ENCODE results near the gene FKBP9.
"Not testable (repeated sequence)": the region's sequence is repeated elsewhere in the genome, so short reads cannot be mapped to it uniquely, and the experiment has no call there.

FKBP9 gene, protein sequence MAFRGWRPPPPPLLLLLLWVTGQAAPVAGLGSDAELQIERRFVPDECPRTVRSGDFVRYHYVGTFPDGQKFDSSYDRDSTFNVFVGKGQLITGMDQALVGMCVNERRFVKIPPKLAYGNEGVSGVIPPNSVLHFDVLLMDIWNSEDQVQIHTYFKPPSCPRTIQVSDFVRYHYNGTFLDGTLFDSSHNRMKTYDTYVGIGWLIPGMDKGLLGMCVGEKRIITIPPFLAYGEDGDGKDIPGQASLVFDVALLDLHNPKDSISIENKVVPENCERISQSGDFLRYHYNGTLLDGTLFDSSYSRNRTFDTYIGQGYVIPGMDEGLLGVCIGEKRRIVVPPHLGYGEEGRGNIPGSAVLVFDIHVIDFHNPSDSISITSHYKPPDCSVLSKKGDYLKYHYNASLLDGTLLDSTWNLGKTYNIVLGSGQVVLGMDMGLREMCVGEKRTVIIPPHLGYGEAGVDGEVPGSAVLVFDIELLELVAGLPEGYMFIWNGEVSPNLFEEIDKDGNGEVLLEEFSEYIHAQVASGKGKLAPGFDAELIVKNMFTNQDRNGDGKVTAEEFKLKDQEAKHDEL

DNA sequence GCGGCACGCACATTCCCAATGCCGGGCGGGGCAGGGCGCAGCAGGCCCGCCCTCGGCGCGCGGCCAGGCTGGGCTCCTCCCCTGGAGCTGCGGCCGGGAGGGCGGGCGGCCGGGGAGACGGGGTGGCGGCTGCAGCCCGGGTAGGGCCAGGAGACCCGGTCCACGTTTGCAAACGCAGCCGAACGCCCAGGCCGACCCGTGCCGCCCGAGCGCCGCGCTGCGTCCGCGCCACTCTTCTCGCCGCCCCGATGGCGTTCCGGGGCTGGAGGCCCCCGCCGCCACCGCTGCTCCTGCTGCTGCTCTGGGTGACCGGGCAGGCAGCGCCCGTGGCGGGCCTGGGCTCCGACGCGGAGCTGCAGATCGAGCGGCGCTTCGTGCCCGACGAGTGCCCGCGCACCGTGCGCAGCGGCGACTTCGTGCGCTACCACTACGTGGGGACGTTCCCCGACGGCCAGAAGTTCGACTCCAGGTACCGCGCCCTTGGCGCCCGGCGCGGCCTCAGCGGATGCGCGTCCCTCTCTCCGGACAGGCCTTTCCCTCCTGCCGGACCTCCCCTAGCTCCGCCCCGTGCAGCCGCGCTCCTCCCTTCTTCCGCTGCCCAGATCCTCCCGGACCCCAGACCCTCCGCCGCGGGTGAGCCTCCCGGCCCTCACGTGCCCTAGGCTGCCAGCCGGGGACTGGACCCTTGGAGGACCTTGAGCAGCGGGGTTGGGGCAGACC, at the start of gene FKBP9:
TSS of gene FKBP9 (plus strand) at position 115 of the 720 bp plus-strand sequence. CDS start at position 249, 134 bp downstream.
- DNase-seq (ENCODE audit: low spot score), result peak; percentile 92

- no peak for DNase-seq (ENCODE audit: low spot score)
Observed at GRCh38 chr7:32910195-32910594, 47.0 kb upstream of the FKBP9 start.

DNA sequence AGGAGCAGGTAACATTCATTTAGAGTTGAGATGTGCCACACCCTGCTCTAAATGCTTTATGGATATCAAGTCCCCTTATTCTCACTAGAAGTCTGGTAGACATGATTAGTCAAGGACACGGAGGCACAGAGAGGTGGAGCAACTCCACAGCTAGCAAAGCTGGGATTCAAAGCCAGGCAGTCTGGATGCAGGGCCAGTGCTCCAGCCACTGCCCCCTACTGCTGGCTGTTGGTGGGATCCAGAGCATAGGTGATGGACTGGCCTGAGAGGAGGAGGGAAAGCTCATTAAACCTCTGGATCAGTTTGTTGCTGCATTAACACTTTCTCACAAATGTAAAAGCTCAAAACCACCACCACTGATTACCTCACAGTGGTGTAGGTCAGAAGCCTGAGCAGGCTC, 43.1 kb upstream of the FKBP9 start:
- no peak for DNase-seq (ENCODE audit: low spot score)

GRCh38 chr7:32915041-32915536, 42.2 kb upstream of the FKBP9 start:
- no peak for DNase-seq (ENCODE audit: low spot score)

DNA sequence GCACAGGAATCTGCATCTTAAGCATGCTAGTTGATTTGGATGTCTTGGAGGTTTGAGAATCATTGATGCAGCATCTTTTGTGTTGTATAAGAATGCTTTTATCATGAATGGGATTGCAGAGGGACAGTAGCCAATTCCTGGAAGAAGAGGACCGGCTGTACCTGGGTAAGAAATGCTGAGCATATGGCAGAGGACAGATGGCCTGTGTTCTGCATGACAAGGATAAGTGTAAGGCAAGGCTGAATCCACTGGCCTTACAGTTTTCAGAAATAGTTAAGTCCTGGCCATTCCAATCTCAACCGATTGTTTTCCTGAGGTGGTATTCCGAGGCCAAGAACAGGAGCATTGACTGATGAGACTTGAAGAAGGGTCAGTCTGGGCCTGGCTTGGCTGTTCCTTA, 41.2 kb upstream of the FKBP9 start:
- no peak for DNase-seq (ENCODE audit: low spot score)

DNA sequence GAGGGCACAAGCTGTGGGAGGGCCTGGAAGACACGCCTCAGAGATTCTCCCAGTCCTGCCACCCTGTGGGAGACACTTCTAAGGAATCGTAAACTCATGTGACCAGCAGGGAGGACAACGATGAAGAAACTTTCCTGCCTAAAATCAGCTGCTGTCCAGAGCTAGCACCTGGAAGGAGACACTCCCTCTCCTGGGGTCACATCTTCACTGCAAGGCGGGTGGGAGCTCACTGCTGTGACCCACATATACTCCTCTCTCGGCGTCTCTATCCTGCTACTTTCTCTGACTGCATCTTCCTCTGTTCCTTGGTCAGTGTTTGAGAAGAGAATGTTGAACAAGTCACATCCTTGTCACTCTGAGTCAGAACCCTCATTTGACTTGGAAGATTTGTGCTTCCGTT, 40.2 kb upstream of the FKBP9 start:
- not testable (repeated sequence) for DNase-seq (ENCODE audit: low spot score)

GRCh38 chr7:32921896-32922295, 35.3 kb upstream of the FKBP9 start:
- DNase-seq (ENCODE audit: low spot score), result no peak

DNA sequence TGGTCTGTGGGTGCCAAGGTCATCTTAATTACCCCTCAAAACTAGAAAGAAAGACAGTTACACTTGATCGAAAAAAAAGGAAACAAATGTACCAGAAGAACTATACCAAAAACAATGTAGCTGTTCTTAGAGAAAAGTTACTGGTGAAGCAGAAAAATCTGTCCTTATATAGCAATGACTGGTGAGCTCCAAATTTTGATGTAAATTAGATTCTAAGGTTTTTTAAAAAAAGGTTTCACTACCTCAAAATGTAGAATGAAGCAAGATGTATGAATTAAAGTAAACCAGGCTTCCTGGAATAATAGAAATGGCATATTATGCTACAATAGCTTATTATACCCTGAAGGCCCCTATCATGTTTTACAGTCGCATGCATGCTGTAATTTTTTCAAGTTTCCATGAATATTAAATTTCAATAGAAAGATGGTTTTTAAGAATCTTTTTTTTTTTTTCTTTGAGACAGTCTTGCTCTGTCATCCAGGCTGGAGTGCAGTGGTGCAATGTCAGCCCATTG, 28.4 kb upstream of the FKBP9 start:
- no peak for DNase-seq (ENCODE audit: low spot score)

DNA sequence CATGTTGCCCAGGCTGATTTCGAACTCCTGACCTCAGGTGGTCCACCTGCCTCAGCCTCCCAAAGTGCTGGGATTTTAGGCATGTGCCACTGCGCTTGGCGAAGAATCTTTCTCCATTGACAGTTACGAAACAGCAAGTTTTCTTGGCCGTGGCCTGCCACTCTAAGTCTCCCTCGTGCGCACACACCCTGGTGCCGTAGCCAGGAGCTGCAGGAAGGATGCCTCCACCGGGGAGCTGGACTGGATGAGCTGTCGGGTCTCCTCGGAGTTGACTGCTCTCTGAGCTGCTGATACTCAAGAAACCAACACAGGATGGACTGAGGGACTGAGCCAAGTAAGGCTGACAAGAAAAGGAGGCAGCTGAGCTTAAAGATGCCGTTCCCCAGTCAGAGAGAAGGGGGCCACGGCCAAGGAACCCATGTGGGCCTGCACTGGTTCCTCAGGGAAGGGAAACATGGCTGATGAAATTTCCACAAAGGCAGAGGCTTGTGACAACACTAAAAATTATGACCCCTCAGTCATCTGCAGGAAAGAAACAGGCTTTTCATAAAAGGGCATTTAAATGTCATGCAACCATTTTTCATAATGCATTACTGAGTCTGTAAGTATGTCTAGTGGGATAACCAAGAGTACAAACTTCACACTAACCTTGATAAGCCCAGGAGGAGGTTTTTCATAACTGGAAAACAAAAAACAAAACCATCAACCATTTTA, 27.7 kb upstream of the FKBP9 start:
- DNase-seq (ENCODE audit: low spot score), result no peak

DNA sequence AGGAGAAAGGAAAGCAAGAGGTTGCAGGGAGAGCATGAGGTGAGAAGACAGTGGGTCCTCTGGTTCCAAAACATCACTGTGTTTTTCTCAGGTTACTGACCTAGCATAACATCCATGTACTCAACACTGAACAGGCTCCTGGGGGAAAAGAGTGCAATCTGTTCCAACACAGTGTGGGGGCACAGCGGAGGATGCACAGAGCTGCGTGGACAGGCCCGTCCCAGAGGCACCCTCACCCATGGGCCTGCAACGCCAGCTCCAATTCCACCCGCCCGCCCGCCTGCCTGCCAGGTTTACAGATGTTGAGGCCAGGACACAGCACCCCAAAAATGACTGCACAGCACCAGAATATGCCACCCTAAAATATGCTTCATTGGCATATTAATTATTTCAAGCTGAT, 26.9 kb upstream of the FKBP9 start:
- no peak for DNase-seq (ENCODE audit: low spot score)

DNA sequence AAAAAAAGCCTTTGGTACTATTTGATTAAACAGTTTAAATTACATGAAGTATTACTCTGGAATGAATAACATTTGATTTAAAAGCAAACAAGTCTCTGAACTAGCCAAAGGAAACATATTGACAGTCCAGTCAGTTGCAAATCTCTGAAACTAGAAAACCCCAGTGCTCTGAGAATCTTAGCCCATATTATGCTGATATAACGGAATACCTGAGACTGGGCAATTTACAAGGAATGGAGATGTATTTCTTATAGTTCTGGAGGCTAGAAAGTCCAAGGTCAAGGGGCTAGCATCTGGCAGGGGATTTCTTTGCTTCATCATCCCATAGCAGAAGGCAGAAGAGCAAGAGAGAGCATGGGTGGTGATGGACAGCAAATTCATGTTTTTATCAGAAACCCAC, 21.7 kb upstream of the FKBP9 start:
- DNase-seq (ENCODE audit: low spot score), result no peak

DNA sequence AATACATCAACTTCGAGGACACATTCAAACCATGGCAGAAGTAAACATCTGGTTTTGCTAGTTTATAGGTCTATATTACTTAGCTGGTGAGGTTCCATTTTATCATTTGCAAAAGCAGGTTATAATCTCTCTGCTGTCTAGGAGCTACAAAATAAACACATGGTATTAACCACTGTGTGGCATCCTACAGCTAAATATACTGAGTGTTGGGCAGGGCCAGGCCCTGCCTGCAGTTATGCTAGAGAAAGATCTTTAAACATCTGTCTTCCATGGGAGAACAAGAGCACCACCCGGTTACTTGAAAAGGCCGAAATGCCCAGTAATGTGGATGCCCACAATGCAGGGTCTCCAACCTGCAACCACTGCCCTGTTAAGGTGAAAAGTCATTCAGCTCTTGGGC, 20.6 kb upstream of the FKBP9 start:
- no peak for DNase-seq (ENCODE audit: low spot score)

DNA sequence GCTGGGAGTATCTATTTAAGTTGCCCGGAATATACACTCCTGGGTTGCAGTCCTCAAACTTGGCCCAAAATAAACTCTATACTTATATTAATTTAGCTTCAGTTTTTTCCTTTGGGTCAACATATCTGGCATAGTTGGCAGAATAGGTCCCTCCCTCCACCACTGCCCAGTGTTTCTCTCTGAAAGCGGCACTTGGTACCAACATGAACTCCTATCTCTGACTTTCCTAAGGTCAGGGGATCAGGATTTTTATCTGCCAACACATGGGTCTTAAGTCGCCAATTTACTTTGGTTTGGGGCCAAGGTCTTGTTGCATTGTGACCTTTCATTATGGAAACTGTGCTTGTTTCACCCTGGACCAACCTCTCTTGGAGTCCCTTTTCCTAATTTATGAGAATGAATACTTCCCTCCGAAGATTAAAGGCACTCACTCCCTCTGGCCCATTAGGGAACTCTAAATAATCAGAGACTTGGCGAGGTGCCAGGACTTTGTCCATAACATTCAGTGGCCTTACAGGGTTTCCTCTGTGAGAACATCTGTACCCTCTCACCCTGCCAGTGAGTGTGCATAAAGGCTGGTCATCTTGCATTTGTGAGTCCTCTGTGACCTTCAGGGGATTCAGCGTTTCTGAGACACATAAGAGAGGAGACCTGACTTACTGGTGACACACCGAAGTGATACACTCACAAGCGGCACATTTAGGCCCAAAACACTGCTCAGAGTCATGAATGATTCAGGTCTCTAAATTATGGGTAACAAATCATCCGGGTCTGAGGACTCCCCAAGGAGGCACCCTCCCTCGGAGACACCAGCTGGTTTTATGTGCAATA, 19.7 kb upstream of the FKBP9 start:
- peak; percentile 35 for DNase-seq (ENCODE audit: low spot score)

DNA sequence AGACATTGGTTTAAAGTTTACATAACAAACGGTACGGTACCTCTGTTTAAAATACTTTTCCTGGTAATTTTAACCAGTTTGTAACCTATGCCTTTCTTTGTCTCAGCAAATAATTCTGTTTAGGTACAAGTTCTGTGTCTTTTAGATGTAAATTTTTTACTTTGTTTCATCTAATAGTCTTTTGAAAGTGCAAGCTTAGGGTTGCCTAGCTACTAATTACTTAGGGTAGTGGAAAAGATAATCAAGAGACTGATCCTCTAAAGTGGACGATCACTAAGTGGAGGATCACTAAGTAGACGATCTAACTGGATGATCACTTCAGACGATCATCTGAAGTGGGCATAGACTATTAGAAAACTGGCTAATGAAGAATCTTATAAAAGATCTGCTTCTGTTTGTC, 16.1 kb upstream of the FKBP9 start:
- DNase-seq (ENCODE audit: low spot score), result no peak

DNA sequence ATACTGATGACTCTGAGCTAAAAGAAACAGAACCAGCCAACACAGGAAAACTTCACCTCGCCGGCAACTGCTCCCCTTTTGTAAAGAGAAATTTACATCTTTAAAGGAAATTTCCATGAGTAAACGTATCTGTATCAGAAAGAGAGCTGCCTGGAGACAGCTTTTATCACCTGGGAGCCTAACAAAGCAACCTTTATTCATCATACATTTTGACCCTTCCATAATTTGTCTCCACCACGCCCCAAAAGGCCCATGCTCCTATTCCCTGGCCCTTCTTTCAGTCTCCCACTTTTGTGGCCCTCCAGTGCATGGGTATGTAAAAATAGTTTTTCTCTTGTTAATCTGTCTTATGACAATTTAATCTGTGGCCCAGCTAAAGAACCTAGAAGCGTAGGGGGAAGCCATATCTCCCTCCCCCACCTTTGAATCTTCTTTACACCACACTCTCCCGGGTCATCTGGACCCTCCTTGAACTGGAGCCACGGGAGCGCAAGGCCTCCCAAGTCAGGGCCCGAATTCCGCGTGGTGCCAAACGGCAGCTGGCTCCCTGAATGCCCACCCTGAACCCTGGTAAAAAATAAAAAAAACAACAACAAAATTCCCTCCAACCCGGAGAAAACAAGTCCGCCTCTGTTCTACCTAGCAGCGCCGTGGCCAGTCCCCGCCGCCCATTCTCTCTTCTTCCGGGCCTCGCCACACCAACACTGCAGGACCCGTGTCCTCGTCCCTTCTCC, 15.4 kb upstream of the FKBP9 start:
- DNase-seq (ENCODE audit: low spot score), result peak; percentile 64

- peak; percentile 88 for DNase-seq (ENCODE audit: low spot score)
Observed at GRCh38 chr7:32942415-32943251, 14.6 kb upstream of the FKBP9 start.

- DNase-seq (ENCODE audit: low spot score), result no peak
Observed at GRCh38 chr7:32943252-32944030, 13.8 kb upstream of the FKBP9 start.

DNA sequence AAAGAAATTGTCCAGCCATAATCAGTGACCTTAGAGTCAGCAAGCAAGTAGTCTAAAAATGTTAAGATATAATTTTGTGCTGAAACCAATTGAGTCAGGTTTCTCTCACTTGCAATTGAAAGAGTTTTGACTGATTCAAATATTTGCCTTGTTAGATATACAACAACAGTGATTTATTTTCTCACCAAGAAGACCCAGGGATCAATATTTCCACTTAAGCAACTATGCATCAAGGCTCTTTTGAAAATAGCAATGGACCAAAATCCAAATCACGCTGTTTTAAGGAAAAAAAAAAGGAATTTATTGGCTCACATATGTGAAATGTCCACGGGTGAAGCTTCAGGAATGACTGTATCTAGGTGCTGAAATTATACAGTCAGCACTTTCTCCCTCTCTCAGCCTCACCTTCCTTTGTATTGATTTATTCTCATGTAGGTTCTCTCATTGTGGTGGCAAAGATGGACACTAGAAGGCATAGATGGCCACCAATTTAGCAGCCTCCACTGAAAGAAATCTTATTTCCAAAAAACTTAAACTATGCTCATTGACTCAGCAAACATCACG, 9.7 kb upstream of the FKBP9 start:
- DNase-seq (ENCODE audit: low spot score), result no peak
